ENCODE results near the gene CHAT.

DNA sequence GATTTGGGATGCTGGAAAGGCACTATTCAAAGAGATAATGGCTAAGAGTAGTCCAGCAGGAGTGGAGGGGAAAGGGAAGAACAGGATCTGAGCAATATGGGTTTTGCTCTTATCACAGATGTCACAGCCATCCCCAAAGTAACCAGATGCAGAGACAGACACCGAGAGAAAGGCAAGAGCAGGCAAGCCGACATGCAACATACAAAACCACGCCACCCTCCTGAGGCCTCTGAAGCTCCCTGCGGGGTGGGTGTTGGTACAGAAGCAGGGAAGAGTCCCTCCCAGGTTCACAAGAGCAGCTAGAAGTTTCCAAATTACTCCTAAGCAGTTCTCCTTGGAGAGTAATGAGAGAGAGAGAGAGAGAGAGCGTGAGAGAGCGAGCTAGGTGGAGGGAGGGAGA lies 54.8 kb downstream of the CHAT start:
- TF ChIP-seq, protein P1, sequence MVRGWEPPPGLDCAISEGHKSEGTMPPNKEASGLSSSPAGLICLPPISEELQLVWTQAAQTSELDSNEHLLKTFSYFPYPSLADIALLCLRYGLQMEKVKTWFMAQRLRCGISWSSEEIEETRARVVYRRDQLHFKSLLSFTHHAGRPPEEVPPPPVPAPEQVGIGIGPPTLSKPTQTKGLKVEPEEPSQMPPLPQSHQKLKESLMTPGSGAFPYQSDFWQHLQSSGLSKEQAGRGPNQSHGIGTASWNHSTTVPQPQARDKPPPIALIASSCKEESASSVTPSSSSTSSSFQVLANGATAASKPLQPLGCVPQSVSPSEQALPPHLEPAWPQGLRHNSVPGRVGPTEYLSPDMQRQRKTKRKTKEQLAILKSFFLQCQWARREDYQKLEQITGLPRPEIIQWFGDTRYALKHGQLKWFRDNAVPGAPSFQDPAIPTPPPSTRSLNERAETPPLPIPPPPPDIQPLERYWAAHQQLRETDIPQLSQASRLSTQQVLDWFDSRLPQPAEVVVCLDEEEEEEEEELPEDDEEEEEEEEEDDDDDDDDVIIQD (CRISPR knock-in tag; IDR thresholded peaks at IDR 0.05; ENCODE audit: low read depth) = no peak
- TF ChIP-seq POLR2AphosphoS5 (IDR thresholded peaks at IDR 0.05; ENCODE audit: low read depth, low read length) (no peak), MAZ (IDR thresholded peaks at IDR 0.05; ENCODE audit: borderline replicate concordance, low read depth, low read length) (no peak), MAZ (CRISPR knock-in tag; IDR thresholded peaks at IDR 0.05; ENCODE audit: low read depth) (no peak)

Measured in HepG2 (cell line).